Choroid plexus epithelial cell (primary cell): Measurements from ENCODE around the gene CCL26.

ENCODE experiments used
- DNase-seq: peaks from one replicate; pipeline ENCODE4 v3.0.0-alpha.2; 2010; ENCODE audit warnings: low read depth
- H3K4me3 ChIP-seq: 2 replicates; pipeline ENCODE4 v1.5.1; 2011; ENCODE audit warnings: low read depth, mild to moderate bottlenecking, control low read depth, low read length, moderate library complexity
- TF ChIP-seq, protein P1 (sequence below): conservative IDR thresholded peaks from 2 replicates; pipeline ENCODE4 v1.5.1; 2011; ENCODE audit warnings: low read depth, mild to moderate bottlenecking, control low read depth, inconsistent platforms, low read length, moderate library complexity

Gene CCL26, protein sequence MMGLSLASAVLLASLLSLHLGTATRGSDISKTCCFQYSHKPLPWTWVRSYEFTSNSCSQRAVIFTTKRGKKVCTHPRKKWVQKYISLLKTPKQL

DNA sequence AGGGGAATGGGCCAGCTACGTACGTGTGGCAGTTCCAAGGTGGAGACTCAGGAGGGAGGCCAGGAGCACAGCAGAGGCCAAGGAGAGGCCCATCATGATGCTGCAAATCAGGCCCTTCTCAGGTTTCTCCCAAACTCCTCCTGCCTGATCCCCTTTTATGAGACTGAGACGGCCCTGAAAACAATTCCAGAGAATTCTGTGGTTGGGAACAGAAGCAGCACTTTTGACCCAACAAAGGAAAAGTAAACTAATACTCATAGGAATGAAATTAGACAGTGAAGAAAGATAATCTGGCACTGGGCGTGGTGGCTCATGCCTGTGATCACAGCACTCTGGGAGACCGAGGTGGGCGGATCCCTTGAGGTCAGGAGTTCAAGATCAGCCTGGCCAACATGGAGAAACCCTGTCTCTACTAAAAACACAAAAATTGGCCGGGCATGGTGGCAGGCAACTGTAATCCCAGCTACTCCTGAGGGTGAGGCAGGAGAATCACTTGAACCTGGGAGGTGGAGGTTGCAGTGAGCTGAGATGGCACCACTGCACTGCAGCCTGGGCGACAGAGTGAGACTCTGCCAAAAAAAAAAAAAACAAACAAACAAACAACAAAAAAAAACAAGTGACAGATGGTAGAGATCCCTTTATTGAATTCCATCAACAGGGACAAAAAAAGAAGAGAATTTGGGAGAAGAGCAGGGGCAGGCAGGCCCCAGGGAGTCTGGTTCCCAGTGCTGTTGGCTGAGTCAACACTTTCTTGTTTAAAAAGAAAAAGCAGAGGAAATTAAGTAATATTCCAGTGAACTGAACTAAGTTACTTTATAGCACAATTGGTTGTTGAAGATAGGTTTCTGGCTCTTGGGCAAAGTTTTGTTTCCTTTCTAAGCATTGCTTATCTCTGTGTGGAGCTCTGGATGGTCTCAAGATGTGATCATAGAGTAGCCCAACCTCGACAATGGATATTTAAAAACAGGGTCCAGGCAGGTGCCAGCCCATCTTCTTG, at the start of gene CCL26:
Gene CCL26 (minus strand): TSS at position 131 of the 997 bp plus-strand sequence. CDS start 35 bp downstream, at position 96.
- peak; percentile 70 for DNase-seq
- TF ChIP-seq, protein P1, sequence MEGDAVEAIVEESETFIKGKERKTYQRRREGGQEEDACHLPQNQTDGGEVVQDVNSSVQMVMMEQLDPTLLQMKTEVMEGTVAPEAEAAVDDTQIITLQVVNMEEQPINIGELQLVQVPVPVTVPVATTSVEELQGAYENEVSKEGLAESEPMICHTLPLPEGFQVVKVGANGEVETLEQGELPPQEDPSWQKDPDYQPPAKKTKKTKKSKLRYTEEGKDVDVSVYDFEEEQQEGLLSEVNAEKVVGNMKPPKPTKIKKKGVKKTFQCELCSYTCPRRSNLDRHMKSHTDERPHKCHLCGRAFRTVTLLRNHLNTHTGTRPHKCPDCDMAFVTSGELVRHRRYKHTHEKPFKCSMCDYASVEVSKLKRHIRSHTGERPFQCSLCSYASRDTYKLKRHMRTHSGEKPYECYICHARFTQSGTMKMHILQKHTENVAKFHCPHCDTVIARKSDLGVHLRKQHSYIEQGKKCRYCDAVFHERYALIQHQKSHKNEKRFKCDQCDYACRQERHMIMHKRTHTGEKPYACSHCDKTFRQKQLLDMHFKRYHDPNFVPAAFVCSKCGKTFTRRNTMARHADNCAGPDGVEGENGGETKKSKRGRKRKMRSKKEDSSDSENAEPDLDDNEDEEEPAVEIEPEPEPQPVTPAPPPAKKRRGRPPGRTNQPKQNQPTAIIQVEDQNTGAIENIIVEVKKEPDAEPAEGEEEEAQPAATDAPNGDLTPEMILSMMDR: no peak
- no peak within 1 kb of the TSS for H3K4me3 ChIP-seq

DNA sequence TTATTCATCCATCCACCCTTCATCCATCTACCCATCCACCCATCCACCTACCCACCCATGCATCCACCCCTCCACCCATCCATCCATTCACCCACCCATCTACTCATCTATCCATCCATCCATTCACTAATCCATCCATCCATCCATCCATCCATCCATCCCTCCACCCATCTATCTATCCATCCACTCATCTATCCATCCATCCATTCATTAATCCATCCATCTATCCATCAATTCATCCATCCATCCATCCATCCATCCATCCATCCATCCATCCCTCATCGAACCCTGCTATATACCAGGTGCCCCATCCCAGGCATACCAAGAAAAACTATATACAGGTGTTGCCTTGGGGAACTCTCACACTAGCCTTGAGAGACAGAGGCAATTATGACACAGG, 48.7 kb upstream of the CCL26 start:
- no peak for DNase-seq
- no peak overlapping the region for H3K4me3 ChIP-seq
- TF ChIP-seq, protein P1: no peak

DNA sequence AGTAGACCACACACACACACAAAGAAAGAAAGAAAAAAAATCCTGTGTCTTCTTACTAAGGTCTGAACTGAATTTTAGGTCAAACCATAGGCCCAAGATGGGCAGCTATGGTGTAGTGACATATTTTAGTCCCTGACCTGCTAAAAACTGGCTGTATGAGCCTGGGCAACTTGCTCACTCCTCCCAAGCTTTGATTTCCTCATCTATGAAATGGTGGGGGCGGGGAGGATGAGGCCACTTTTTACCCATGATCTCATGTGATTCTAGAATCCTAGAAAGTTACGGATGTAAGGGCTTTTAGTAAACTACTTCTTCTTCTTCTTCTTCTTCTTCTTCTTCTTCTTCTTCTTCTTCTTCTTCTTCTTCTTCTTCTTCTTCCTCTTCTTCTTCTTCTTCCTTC, 47.7 kb upstream of the CCL26 start:
- DNase-seq: no peak
- no peak overlapping the region for H3K4me3 ChIP-seq
- TF ChIP-seq, protein P1: no peak

DNA sequence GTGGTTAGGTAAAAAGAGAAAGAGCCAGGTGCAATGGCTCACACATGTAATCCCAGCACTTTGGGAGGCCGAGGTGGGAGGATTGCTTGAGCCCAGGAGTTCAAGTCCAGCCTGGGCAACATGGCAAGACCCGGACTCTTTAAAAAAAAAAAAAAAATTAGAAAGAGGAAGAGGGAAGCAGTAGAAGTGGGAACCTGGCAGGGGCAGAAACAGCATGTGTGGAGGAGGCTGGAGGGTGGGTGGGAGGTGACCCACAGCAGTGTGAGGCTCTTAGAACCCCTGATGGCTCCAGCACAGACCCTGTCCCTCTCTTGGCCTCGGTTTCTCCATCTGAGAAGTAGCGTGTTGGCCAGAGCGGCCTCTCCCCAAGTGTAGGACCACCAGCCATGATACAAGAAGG, 46.5 kb upstream of the CCL26 start:
- DNase-seq: no peak
- H3K4me3 ChIP-seq: no peak overlapping the region
- TF ChIP-seq, protein P1: no peak

DNA sequence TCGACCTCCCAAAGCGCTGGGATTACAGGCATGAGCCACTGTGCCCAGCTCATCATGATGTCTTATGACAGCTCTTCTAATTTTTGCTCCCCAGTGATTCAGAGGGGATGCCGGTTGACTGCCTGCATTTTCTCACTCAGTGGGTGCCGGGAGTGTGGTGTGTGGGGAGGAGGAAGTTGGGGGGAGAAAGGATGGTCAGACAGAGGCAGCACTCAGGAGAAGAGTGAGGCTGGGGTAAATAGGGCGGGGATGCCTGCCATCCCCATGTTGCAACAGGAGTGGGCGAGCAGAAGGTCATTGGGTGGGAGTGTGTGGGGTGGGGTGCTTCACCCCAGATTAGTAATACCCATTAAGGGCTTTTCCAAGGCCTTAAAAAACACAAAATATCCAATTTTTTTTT, 45.1 kb upstream of the CCL26 start:
- H3K4me3 ChIP-seq: no peak overlapping the region
- TF ChIP-seq, protein P1: no peak
- DNase-seq: no peak

DNA sequence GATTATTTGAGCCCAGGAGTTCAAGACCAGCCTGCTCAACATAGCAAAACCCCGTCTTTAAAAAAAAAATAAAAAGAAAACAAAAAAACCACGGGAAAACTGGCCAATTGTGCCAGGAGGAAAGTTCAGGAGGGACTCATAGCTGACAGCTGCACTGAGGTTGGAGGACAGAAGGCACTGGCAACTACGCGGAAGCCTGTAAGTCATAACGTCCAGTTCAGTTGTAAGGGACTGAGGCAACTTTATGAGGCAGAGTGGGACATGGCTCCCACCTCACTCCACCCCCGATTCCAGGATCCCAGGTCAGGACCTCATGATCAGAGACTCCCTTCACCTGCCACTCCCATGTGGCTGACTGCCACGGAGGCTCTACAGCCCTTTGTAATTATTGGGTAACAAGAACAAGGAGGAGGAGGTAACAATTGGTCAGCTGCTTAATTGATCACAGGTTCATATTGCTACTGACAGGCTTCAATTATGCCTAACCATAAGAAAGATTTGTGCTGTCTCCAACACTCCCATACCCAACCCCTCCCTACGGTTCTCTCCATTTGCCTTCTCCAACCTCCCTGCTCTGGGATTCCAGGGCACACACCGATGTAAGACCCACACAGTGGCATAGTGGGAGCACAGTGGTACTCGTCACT, 43.5 kb upstream of the CCL26 start:
- DNase-seq: no peak
- TF ChIP-seq, protein P1: no peak

More for the DNA sequence above, 43.5 kb upstream of the CCL26 start:
- no peak overlapping the region for H3K4me3 ChIP-seq
